ENCODE data around the gene SLC20A1.

DNA sequence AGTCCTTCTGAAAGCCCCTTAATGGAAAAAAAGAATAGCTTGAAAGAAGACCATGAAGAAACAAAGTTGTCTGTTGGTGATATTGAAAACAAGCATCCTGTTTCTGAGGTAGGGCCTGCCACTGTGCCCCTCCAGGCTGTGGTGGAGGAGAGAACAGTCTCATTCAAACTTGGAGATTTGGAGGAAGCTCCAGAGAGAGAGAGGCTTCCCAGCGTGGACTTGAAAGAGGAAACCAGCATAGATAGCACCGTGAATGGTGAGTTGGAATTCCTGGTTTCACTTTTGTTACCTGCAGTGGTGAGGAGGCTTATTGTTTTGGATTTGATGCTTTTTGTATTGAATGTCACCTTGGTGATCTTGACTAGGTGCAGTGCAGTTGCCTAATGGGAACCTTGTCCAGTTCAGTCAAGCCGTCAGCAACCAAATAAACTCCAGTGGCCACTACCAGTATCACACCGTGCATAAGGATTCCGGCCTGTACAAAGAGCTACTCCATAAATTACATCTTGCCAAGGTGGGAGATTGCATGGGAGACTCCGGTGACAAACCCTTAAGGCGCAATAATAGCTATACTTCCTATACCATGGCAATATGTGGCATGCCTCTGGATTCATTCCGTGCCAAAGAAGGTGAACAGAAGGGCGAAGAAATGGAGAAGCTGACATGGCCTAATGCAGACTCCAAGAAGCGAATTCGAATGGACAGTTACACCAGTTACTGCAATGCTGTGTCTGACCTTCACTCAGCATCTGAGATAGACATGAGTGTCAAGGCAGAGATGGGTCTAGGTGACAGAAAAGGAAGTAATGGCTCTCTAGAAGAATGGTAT lies 13.3 kb downstream of the SLC20A1 start:
- TF ChIP-seq, protein P1, sequence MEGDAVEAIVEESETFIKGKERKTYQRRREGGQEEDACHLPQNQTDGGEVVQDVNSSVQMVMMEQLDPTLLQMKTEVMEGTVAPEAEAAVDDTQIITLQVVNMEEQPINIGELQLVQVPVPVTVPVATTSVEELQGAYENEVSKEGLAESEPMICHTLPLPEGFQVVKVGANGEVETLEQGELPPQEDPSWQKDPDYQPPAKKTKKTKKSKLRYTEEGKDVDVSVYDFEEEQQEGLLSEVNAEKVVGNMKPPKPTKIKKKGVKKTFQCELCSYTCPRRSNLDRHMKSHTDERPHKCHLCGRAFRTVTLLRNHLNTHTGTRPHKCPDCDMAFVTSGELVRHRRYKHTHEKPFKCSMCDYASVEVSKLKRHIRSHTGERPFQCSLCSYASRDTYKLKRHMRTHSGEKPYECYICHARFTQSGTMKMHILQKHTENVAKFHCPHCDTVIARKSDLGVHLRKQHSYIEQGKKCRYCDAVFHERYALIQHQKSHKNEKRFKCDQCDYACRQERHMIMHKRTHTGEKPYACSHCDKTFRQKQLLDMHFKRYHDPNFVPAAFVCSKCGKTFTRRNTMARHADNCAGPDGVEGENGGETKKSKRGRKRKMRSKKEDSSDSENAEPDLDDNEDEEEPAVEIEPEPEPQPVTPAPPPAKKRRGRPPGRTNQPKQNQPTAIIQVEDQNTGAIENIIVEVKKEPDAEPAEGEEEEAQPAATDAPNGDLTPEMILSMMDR (IDR thresholded peaks at IDR 0.05; ENCODE audit: insufficient read depth, low read depth, low read length), result peak; percentile 10
- TF ChIP-seq EZH2 (IDR thresholded peaks at IDR 0.05; ENCODE audit: insufficient read depth, low read length), result no peak

Measured in astrocyte (in vitro differentiated cells and primary cell).